T follicular helper cell (primary cell): ENCODE data around the gene CMC1.

Experiments used
- DNase-seq: peaks from one replicate; pipeline ENCODE4 v3.0.0-alpha.2; 2020; ENCODE audit warnings: low read depth

Gene CMC1

DNA sequence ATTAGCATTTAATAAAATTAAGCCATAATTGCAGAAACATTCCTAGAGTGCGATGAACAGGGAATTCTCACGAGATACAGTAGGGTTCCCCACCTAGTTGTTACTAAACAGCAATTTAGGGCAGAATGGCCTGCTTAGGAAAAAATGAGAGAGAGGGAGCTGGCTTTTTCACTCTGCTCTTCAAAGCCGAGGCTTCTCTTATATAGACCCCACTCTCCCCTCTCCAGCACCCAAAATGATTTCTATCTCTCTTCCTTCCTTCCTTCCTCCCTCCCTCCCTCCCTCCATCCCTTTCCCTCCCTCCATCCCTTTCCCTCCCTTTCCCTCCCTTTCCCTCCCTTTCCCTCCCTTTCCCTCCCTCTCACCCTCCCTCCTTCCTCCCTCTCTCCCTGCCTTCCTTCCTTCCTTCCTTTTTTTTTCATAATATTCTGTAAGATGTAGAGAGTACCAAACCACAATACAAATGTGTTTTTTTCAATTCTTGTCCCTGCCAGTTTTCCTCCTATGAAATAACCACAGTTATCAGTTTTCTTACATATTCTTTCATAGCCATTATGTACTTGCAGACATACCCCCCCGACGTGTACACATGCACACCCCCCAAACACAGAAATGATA, 59.0 kb downstream of the CMC1 start:
- no peak for DNase-seq

DNA sequence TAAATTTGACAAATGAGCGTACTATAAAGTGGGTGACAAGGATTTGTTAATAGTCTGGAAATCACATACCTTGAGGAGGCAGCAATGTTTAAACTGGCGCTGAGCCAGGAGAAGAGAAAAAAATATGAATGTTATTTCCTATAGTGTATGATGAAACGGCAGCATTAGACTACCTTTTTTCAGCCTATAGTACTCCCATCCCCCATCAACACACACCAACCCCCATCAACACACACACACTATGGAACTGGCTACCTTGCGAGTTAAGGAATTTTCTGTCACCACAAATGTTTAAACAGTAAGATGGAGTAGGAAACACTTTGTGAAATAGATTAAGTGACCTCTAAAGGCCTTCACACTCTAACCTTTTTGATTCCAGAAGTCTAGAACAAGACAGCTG, 60.3 kb downstream of the CMC1 start:
- no peak for DNase-seq

DNA sequence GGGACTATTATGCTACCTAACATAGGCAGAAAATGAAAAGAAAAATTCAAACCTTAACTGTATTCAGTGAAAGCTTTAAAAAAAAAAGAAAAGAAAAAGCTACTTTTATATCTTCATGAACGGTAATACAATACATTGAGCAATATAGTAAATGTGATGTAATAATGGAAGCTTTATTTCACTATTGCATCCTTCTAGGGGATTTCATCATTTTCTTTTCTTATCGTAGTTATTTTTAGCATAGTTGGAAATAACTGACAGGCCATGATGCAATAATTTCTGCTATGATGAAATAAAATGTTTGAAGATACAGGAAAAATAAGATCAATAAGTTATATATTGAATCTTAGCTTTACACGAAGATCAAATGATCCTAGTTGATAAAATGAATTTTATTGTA, 66.8 kb downstream of the CMC1 start:
- no peak for DNase-seq

GRCh38 chr3:28315711-28316110, 74.3 kb downstream of the CMC1 start:
- no peak for DNase-seq

- DNase-seq: no peak
Measured at GRCh38 chr3:28316226-28316625, 74.8 kb downstream of the CMC1 start.

DNA sequence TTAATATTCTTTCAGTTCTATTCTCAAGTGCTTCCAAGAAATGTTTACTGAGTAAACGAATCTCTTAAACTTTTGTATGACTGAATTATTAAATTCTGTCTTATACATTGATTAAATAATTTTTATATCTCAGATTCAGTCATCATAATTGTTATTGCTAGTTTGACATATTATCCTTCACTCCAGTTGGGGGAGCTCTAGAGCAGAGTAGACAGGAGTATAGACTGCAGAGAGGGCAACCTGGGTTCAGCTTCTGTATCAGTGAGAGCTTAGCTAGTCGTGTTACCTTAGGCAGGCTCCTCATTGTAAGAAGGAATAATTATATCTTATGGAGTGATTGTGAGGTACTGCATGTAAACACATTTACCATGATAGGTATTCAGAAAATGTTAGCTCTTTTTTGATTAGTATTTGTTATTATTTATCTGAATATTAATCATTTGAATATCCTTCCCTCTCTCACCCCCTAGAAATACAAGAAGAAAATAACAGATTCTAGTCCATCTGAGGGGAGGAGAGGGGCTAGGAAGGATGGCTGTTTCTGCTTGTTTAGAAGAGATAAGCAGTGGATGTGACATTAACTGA, 76.1 kb downstream of the CMC1 start:
- no peak for DNase-seq

DNA sequence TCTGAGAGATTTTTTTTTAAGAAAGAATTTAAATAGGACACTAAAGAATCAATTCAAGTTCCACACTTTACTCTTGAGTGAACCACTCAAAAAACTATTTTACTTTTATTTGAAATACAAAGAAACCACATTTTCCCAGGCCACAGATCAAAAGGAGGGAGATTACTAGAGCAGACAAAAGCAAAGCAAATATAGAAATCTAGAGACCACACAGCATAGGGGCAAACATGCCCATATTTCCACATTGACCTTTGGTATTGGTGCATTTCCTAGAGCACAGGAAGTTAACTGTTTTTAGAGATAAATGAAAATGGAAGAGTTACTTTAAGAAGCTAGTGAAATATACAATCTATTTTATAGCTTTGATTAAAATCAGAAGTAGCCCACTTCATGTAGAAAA, 79.6 kb downstream of the CMC1 start:
- no peak for DNase-seq

- no peak for DNase-seq
Measured at GRCh38 chr3:28322464-28322863, 81.0 kb downstream of the CMC1 start.

DNA sequence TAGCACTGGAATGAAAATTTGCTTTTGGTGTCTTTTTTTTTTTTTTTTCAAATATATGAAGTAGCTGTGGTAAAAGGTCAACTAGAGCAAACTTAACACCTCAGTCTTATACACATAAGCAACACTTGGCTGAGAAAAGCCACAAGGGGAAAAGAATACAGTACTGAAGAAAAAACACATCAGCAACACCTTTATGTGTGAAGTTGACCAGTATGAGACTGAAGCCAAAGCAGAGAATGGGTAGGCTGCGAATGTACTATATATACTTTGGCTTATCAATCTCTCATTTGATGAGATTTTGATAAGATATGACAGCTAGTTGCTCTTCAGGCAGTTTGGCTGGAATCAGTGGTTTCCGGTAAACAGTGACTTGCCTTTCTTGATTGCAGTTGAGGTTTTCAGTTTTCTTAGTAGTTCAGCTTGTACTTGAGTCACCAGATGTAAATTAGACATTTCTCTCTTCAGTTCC, 85.1 kb downstream of the CMC1 start:
- no peak for DNase-seq

DNA sequence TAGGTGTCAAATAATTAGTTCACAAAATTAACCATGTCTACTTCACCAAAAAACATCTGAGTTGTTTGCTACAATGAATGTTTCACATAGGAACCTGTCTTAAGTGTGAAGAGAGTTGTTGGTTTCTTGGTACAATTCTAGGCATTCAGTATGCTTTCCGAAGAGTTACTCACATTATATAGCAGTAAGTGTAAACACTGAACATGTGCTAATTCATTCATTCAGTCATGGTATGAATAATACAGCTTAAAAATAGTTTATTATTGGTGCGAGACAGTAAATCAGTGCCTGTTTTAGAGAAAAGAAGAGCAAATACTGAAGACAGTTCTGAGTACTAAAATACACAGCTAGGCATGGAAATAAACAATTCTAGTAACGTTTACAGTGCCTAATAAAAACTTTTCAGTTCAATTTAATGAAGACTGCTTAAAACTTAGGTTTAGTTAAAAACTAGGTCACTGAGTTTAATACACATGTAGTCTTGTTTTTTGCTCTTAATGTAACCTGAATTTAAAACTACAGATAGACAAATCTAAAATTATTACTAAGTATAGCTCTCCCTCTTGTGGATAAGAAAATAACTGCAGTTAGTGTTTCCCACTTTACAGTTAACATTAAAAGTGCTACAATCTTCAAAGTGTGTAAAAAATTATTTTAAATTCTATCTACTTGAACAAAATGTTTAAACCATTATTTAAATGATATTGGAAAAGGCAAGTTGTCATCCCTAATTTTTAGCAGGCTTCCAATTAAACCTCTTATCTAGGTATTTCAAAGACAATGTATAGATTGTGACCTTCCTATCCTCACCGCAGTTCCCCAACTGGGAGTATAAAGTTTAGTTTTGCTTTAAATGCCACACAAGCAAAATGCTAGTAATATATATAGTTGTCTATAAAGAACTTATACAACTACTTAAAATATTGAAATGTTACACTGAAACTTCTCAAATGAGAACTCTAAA, 87.1 kb downstream of the CMC1 start:
- DNase-seq: no peak

DNA sequence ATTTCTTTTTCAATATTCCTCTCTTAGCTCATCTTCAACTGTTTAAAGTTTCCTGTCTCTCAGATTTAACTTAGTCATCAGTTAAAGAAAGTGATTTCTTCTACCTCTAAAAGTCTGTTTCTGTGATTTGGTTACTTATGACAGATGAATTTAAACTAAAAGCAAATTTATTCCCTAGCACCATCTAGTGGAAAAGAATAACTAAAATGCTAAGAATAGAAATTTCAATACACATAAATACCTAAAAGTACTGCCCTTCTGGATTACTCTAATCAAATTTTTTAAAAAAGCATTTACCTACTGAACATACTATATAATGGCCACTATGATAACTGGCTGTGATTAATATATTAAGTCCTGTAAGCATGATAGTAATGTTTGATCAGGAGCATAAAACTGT, 93.1 kb downstream of the CMC1 start:
- no peak for DNase-seq

- DNase-seq: no peak
Measured at GRCh38 chr3:28335246-28335645, 93.8 kb downstream of the CMC1 start.

- no peak for DNase-seq
Measured at GRCh38 chr3:28337230-28337629, 95.8 kb downstream of the CMC1 start.

DNA sequence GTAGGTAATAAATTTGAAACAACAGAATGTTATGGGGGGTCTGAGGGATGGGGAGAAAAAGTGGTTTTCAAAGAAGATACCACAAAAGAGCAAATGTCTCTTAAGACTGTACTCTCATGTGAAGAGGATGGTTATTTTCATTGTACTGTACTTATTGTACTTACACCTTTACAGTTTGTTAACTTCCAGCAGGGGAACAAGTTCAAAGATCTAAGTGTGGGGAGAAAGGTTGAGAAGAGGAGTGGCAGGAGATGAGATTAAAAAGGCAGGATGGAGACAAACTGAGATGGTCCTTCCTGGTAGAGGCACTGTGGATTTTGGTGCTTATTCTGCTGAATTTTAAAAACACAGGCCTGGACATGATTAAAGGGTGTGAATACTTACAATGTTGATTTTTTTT, 101.7 kb downstream of the CMC1 start:
- DNase-seq: no peak

- no peak for DNase-seq
Measured at GRCh38 chr3:28345690-28346089, 104.3 kb downstream of the CMC1 start.

DNA sequence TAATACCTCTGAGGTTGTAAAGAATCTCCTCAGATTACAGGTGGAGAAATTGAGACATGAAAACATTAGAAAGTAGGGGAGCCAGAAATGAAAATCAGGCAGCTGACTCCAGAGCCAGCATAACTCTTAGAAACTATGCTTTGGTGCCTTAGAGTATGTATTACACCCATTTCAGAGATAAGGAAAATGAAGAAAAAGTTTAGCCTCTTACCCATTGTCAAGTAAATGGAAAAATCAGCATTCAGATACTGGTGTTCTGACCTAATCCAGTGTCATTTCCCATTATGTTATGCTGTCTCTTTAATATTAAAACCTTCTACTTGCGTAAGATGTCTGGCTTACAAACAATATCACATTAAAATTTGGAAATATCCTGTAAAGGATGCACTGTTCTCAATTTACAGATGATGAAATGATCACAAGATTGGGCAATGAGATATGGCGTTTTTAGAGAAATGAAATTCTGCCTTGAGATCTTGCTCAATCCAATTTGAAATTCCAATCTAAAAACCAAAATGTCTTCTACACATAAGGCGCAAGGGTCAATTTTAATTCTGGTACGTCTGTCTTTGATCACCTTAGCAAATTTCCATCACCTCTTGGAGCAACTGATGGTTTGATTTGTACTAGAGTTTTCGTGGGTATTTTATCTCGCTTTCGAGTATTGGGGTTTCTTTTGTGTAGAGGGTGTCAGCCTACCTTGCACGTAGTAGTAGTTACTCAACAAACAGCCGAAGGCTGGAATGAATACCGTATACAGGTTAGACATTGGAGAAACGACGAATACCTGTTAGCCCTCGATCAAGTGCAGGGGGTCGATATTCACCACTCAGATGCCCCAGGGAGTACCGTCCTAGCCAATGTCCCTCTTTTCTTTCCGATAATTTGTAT, 106.2 kb downstream of the CMC1 start:
- DNase-seq: no peak

- DNase-seq: no peak
Measured at GRCh38 chr3:28348265-28348628, 106.8 kb downstream of the CMC1 start.

DNA sequence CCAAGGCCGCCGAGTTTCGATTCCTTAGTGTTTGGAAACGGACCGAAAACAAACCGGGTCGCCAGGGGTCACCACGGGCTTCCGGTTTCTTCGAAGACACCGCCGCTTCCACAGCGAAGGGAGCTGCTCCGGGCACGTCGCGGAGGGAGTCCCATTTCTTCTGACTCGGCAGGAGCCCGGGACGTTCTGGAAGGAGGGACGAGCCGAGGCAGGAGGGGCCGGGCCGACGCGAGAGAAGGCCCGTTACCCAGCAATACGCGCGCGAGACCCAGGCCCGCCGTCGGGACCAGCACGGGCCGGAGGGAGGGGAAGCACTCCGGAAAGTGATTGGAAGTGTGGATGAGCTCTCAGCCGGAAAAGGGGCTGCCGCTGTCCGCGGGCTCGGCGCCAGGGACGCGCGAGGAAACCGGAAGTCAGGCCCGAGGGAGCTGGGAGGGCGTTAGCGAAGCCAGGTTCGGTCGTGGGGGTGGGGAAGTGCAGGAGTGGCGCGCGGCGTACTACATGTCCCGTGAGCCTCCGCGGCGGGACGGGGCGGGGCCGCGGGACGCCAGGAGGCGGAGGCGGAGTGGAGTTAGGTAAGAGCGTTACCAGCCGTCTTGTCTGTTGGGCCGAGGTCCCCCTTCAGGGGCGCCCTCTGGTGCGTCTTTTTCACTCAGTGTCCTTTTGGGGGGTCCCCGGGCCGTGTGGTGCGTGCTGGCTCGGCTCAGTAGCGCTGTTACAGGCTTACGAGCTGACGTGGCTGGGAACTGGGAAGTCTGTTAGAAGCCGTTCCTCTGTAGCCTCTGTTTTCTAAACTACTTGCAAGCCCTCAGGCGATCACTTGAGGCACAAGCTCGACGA, 107.4 kb downstream of the CMC1 start, which contains the start of the genes AZI2 and ZCWPW2:
Gene AZI2 (minus strand): TSS at position 196 of the 840 bp plus-strand sequence. CDS start 8,207 bp downstream, outside the sequence.
Gene ZCWPW2 (plus strand): TSS at position 93 of the 840 bp plus-strand sequence. CDS start 64,348 bp downstream, outside the sequence.
- DNase-seq: peak; percentile 86

DNA sequence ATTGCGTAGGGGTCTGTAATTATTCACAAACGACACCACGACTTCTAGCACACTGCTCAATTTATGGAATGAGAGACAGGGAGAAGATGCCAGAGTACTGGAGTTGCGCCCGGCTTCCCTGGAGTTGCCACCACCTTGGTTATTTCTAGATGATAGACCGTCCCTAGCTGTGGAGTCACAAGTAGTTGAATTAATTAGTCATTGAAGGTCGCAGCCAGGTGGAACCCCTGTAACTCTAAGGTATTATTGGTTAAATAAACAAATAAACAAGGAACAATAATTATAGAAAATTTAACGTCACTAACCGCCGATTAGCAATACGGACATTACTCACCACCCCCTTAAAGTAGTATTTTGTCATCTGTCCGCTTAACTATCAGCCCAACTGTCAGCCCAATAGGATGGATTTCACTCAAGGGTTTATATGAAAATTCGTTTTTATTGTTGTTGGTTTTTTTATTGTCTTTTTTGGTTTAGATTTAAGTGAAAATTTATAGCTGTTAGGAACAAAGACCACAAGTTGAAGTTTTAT, 108.1 kb downstream of the CMC1 start:
- DNase-seq: no peak
